ENCODE measurements around the gene DNAH7.
A peak's percentile ranks its signal among the peaks of the same experiment; 100 is the strongest.
"Not testable (repeated sequence)": the region's sequence is repeated elsewhere in the genome, so short reads cannot be mapped to it uniquely, and the experiment has no call there.

Gene DNAH7

GRCh38 chr2:196068271-196069209 lies at the start of gene DNAH7:
Gene DNAH7 (minus strand): TSS chr2:196068837. CDS start chr2:196068711, 126 bp downstream.
- peak; percentile 79 for DNase-seq (ENCODE audit: low spot score)

DNA sequence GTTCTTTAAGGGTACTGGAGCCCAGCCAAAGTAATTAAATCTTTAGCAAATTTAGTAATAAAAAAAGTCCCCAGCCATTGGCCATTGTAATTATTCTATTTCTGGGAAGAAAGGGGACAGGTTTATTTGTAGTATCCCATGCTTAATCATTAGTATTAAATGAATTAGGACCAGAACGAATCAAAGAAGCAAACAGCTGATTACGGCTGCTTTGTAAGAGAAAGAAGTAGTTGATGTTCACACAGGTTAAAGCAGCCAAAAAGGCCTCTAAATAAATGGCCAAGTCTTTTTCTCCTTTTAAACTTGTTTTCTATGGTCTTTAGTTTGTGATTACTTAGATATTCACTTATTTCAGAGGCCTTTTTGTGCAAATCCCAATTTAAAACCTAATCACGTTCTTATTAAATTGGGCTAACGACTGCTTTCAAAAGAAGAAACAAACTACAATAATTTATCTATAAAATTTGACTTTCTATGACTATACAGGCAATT lies 48.6 kb upstream of the DNAH7 start:
- peak; percentile 38 for DNase-seq (ENCODE audit: low spot score)

DNA sequence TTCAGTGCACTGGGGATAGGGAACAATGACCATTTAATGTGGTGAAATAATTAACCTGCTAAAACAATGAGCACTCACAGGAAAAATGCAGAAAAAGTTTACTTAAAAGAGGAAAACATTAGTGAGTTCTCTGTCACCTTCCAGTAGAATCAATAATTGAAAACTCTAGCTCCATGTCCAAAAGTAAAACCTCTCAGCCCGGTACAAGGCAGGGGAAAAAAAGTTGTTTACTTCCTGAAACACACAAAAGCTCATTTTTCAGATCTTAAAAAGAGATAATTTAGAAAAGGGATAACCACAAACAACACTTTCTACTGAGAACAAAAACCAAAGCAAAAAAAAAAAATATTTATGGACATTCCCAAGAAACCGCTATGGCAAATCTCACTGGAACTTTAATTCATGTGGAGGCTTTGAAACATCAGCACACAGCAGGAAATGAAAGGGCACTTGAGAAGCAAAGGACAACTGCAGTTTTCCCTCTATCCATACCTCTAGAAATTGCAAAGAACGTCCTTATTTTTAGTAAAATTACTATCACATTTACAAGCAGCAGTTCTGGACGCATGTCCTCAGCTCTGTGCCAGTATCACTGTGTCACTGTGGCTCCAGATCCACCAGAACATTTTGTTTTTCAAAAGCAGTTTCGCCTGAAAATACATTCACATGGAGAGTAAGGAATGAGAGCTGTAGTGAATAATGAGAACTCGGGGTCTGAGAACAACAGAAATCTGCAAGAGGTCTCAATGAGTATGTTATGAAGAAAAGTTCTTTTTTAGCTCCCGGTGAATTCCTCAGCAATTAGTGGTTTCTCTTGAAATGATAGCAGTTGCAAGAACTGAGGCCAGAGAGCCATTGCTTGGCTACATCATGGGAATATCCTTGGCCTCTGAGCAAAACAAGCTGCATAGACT lies 44.7 kb upstream of the DNAH7 start:
- DNase-seq (ENCODE audit: low spot score) = no peak

DNA sequence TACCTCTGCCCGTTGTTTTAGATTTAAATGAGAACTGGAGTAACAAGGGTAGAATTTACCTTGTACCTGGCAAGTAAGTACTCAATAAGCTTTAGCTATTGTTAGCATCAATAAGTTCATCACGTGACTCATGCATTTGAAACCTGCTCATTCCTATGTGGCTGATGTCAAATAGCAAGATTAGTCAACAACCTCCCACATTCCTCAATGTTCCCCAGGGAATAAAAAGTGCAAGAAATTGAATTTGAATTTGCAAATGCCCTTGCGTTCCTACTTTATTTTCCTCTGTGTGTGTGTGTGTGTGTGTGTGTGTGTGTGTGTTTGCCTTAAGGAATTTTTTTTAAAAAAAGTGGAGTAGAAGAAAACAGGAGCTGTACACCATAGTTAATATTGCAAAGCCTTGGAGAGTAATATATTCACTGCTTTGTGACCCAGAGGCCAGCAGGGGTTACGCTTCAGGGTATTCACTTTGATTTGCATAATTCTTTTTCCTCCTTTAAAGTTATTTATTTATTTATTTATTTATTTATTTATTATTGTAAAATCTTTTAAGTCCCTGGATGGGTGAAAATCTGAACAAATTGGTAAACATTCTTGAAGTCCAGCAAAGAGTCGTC lies 43.9 kb upstream of the DNAH7 start:
- no peak for DNase-seq (ENCODE audit: low spot score)

- no peak for DNase-seq (ENCODE audit: low spot score)
Measured at GRCh38 chr2:196108604-196109003, 40.0 kb upstream of the DNAH7 start.

DNA sequence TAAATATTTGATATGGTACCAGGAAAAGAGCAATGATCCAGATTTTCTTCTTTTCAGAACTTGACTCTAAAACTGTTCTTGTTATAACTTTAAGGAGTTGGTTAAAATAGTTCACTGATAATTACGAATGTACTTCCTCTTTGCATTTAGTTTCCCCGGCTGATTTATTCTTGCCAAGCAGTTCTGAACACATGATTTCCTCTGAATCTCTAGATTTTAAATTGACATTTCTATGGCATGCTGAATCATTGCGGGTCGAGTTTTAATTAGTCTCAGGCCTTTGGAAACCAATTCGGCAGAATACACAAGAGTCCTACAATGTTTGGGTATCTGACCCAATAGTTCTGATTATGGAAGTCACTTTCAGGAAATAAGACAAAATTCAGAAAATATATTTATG lies 37.3 kb upstream of the DNAH7 start:
- no peak for DNase-seq (ENCODE audit: low spot score)

DNA sequence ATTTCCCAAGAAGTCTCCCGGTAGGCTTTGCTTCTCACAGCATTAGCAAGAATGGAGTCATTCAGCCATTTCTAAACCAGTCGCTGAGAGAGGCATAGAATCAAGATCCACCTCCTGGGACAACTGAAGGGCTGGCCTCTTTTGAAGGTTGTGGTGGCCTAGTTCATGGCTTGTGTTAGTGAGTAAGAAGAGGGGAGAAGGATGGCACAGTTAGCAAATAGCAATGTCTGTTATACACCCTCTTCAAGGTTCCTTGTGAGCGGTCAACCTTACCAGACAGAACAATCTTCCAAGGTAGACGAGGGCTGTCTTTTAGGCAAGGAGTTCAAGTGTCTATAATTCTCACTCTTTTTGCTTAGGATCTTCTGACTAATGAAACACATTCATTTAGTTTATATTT lies 35.4 kb upstream of the DNAH7 start:
- DNase-seq (ENCODE audit: low spot score) = no peak

DNA sequence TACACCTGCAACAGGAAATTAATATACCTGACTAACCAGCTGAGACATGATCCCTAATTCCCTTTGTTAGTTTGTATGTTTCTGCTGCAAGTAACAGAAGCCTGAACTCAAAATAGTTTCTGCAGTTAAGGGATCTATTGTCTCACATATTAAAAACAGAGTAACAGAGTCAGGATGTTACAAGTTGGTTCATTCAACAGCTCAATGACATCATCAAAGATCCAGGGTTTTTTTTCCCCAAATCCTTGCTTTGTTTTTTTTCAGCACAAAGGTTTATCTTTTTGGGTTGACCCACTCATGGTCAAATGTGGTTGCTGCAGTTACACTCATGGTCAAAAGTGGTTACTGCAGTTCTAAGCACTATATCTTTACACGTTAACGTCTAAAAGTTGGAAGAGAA lies 35.0 kb upstream of the DNAH7 start:
- no peak for DNase-seq (ENCODE audit: low spot score)

GRCh38 chr2:196101325-196101991 lies 32.8 kb upstream of the DNAH7 start:
- no peak for DNase-seq (ENCODE audit: low spot score)

GRCh38 chr2:196099916-196100315 lies 31.3 kb upstream of the DNAH7 start:
- DNase-seq (ENCODE audit: low spot score) = no peak

GRCh38 chr2:196097864-196098660 lies 29.4 kb upstream of the DNAH7 start:
- DNase-seq (ENCODE audit: low spot score) = no peak

DNA sequence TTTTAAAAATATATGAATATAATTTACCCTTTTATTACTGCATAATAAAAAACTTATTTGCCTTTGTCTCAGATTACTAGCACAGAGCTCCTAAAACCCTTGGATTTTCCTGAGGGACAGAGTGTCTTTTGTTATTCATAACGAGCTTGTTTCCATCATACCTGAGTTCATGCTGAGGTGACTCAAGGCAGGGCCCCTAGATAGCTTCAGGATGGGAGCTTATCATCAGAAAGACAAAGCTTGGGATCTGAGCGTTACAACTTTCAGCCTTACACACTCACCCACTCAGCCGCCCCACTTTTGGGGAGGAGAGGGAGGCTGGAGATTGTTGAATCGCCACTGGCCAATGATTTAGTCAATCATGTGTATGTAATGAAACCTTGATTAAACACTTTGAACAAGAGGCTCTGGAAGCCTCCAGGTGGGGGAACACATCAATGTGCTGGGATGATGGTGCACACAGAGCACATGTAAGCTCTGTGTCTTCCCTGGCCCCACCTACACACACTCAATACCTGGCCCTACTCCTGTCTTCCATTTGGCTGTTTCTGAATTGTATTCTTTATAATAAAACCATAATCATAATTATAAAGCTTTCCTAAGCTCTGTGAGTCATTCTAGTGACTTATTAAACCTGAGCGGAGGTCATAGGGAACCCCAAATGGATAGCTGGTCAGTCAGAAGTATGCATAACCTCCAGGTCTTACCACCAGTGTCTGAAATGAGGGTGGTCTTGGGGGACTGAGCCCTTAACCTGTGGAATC lies 28.5 kb upstream of the DNAH7 start:
- no peak for DNase-seq (ENCODE audit: low spot score)

GRCh38 chr2:196096264-196096663 lies 27.6 kb upstream of the DNAH7 start:
- DNase-seq (ENCODE audit: low spot score) = no peak

DNA sequence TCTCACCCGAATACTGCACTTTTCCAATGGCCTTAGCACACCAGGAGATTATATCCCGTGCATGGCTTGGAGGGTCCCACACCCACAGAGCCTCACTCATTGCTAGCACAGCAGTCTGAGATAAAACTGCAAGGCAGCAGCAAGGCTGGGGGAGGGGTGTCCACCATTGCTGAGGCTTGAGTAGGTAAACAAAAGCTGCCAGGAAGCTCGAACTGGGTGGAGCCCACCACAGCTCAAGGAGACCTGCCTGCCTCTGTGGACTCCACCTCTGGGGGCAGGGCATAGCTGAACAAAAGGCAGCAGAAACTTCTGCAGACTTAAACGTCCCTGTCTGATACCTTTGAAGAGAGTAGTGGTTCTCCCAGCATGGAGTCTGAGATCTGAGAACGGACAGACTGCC lies 20.8 kb upstream of the DNAH7 start:
- not testable (repeated sequence) for DNase-seq (ENCODE audit: low spot score)

- no peak for DNase-seq (ENCODE audit: low spot score)
Measured at GRCh38 chr2:196088203-196088602, 19.6 kb upstream of the DNAH7 start.

GRCh38 chr2:196086517-196087368 lies 18.1 kb upstream of the DNAH7 start:
- DNase-seq (ENCODE audit: low spot score) = no peak

DNA sequence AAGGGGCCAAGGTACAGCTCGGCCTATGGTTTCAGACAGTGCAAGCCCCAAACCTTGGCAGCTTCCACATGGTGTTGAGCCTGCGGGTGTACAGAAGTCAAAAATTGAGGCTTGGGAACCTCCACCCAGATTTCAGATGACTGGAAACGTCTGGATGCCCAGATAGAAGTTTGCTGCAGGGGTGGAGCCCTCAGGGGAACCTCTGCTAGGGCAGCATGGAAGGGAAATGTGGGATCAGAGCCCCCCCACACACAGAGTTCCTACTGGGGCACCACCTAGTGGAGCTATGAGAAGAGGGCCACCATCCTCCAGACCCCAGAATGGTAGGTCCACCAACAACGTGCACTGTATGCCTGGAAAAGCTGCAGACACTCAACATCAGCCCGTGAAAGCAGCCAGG lies 15.0 kb upstream of the DNAH7 start:
- no peak for DNase-seq (ENCODE audit: low spot score)

DNA sequence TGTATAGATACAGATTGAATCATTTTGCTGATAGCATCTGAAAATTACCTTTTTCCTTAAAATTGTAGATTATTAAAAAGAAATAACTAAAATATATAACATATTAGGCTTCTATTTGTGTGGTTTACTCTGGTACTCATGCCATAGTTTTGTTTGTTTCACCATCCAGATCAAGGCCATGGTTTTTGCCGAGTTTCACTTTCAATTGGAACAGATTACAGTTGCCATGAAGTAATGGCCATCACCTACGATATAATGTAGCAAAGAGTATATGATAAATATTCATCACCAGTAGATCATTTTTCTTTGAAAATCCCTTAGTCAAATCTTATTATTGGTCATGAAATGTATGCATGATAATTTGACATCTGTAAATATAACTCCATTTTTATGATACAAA lies 11.9 kb upstream of the DNAH7 start:
- no peak for DNase-seq (ENCODE audit: low spot score)

DNA sequence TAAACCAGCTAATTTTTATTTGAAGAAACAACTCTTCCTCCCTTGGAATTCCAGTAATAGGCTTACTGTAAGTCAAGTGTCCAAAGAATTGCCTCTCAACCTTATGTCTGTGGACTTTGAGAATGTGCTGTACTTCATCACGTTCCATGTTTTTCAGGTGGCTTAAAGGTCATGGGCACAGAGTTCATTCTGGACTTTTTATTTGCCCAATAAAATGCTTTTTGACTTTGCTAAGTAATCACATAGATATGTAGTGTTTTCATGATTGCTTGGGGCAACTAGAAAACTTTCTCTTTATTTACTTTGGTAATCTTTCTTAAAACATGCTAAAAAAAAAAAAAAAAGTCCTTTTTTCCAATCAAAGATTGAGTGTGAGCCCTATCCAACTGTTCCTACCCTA lies 10.4 kb upstream of the DNAH7 start:
- DNase-seq (ENCODE audit: low spot score) = no peak

All from putamen (tissue), 1 donor.